Measurements from ENCODE around the gene TLCD2. TPM values are rescaled to one million over a fixed set of nuclear protein-coding genes. Genes with fewer than 3 reads are reported as not detected.
A peak's percentile ranks its signal among the peaks of the same experiment; 100 is the strongest.

The TLCD2 gene
- total and polyA plus RNA-seq, 7 experiments from 2014 or later, result 0.05 to 0.49 (median 0.08) TPM; not detected in 3

- Mint-ChIP-seq H3K9me3 (no peaks in the 10 kb centered on the region), H3K4me1 (peaks cover 20 to 45% (median 31%) of the 10 kb centered on the region in 7 donors), H3K36me3 (peaks cover 0 to 13% (median 0%) of the 10 kb centered on the region in 5 donors), H3K27ac (peak overlapping the region in 3 of 9 donors; percentile 38 to 72 (median 65)), H3K4me3 (peak overlapping the region in 7 of 10 donors; percentile 49 to 97 (median 63)), H3K27me3 (peaks cover 0 to 20% (median 6%) of the 10 kb centered on the region in 5 donors)
- DNase-seq (no peak), ATAC-seq (no peak)
- ChIA-PET CTCF (no interaction called here), POLR2A (interaction anchor here (1.2 kb wide), 1 partner anchor 120 kb away, joined by 3 read pairs; no protein-coding TSS in a partner anchor)
- intact Hi-C loops (cut with micrococcal nuclease), result no loop called here
- H3K36me3 ChIP-seq (ENCODE audit: control insufficient read depth in 2 of 3, insufficient read depth in 3 of 3, low read length in 3 of 3), result no peaks in the 10 kb centered on the region
- no peak overlapping the region for H3K27ac ChIP-seq (ENCODE audit: low read depth, low read length)
- H3K9me3 ChIP-seq (ENCODE audit: control insufficient read depth in 2 of 3, low read length in 3 of 3), result no peaks in the 10 kb centered on the region
- peaks cover 20 to 30% of the 10 kb centered on the region in 2 donors for H3K4me1 ChIP-seq (ENCODE audit: control insufficient read depth in 2 of 2, insufficient read depth in 2 of 2, low read length in 2 of 2)
- H3K4me3 ChIP-seq (ENCODE audit: low read length), result no peak overlapping the region
- H3K27me3 ChIP-seq (ENCODE audit: control insufficient read depth in 2 of 2, insufficient read depth in 2 of 2, low read length in 2 of 2), result peaks cover 0 to 7% of the 10 kb centered on the region in 2 donors
Measured at GRCh38 chr17:1713878-1714426, 3.8 kb upstream of the TLCD2 start.

- POLR2A ChIA-PET, result interaction anchor here (0.6 to 1.2 kb wide), 3 partner anchors 32 to 120 kb away, joined by 3 read pairs; partner anchors contain the start of gene SMYD4
- no peak overlapping the region for H3K27ac ChIP-seq (ENCODE audit: low read depth, low read length)
- DNase-seq (no peak), ATAC-seq (no peak)
- intact Hi-C loops (cut with micrococcal nuclease), result no loop called here
- Mint-ChIP-seq H3K27ac (no peak overlapping the region), H3K27me3 (peaks cover 0 to 23% (median 6%) of the 10 kb centered on the region in 5 donors), H3K36me3 (peaks cover 0 to 13% (median 0%) of the 10 kb centered on the region in 5 donors), H3K9me3 (no peaks in the 10 kb centered on the region), H3K4me1 (peaks cover 20 to 40% (median 31%) of the 10 kb centered on the region in 7 donors), H3K4me3 (peak overlapping the region in 2 of 10 donors; percentile 5 to 97)
- H3K9me3 ChIP-seq (ENCODE audit: control insufficient read depth in 2 of 3, low read length in 3 of 3), result no peaks in the 10 kb centered on the region
- H3K4me1 ChIP-seq (ENCODE audit: control insufficient read depth in 2 of 2, insufficient read depth in 2 of 2, low read length in 2 of 2), result peaks cover 20 to 30% of the 10 kb centered on the region in 2 donors
- H3K27me3 ChIP-seq (ENCODE audit: control insufficient read depth in 2 of 2, insufficient read depth in 2 of 2, low read length in 2 of 2), result peaks cover 0 to 7% of the 10 kb centered on the region in 2 donors
- CTCF ChIA-PET, result interaction anchor here (0.6 to 1.3 kb wide), 2 partner anchors 30 to 83 kb away, joined by 3 read pairs; no protein-coding TSS in a partner anchor
- H3K4me3 ChIP-seq (ENCODE audit: low read length), result no peak overlapping the region
- no peaks in the 10 kb centered on the region for H3K36me3 ChIP-seq (ENCODE audit: control insufficient read depth in 2 of 3, insufficient read depth in 3 of 3, low read length in 3 of 3)
Measured at GRCh38 chr17:1713160-1713877, 3.1 kb upstream of the TLCD2 start.

- peaks cover 14 to 33% (median 26%) of the 10 kb centered on the region in 7 donors for H3K4me1 Mint-ChIP-seq
- POLR2A ChIA-PET, result interaction anchor here (0.5 to 0.6 kb wide), 3 partner anchors 24 to 117 kb away, joined by 3 to 4 read pairs (median 3); partner anchors contain the start of gene SMYD4
- no peaks in the 10 kb centered on the region for H3K9me3 ChIP-seq (ENCODE audit: control insufficient read depth in 2 of 3, low read length in 3 of 3)
- H3K27me3 Mint-ChIP-seq, result peaks cover 4 to 30% (median 14%) of the 10 kb centered on the region in 5 donors
- H3K36me3 ChIP-seq (ENCODE audit: control insufficient read depth in 2 of 3, insufficient read depth in 3 of 3, low read length in 3 of 3), result no peaks in the 10 kb centered on the region
- H3K9me3 Mint-ChIP-seq, result no peaks in the 10 kb centered on the region
- intact Hi-C loops (cut with micrococcal nuclease), result no loop called here
- DNase-seq, result no peak
- peaks cover 15 to 22% of the 10 kb centered on the region in 2 donors for H3K4me1 ChIP-seq (ENCODE audit: control insufficient read depth in 2 of 2, insufficient read depth in 2 of 2, low read length in 2 of 2)
- no peak overlapping the region for H3K4me3 ChIP-seq (ENCODE audit: low read length)
- peaks cover 0 to 13% (median 0%) of the 10 kb centered on the region in 5 donors for H3K36me3 Mint-ChIP-seq
- CTCF ChIA-PET, result interaction anchor here (0.6 to 1.3 kb wide), 2 partner anchors 29 to 111 kb away, joined by 3 to 4 read pairs; no protein-coding TSS in a partner anchor
- H3K4me3 Mint-ChIP-seq, result peak overlapping the region in 3 of 10 donors; percentile 17 to 75 (median 35)
- H3K27me3 ChIP-seq (ENCODE audit: control insufficient read depth in 2 of 2, insufficient read depth in 2 of 2, low read length in 2 of 2), result peaks cover 0 to 7% of the 10 kb centered on the region in 2 donors
- H3K27ac Mint-ChIP-seq, result peak overlapping the region in 1 of 9 donors; percentile 42
- no peak for ATAC-seq
- H3K27ac ChIP-seq (ENCODE audit: low read depth, low read length), result no peak overlapping the region
Measured at GRCh38 chr17:1712271-1712670, 2.1 kb upstream of the TLCD2 start.

- Histone ChIP-seq H3K4me1 (ENCODE audit: control insufficient read depth in 2 of 2, insufficient read depth in 2 of 2, low read length in 2 of 2) (peaks cover 14 to 20% of the 10 kb centered on the region in 2 donors), H3K36me3 (ENCODE audit: control insufficient read depth in 2 of 3, insufficient read depth in 3 of 3, low read length in 3 of 3) (no peaks in the 10 kb centered on the region), H3K27ac (ENCODE audit: low read depth, low read length) (no peak overlapping the region), H3K27me3 (ENCODE audit: control insufficient read depth in 2 of 2, insufficient read depth in 2 of 2, low read length in 2 of 2) (peaks cover 0 to 7% of the 10 kb centered on the region in 2 donors), H3K4me3 (ENCODE audit: low read length) (no peak overlapping the region), H3K9me3 (ENCODE audit: control insufficient read depth in 2 of 3, low read length in 3 of 3) (no peaks in the 10 kb centered on the region)
- Mint-ChIP-seq H3K4me1 (peaks cover 10 to 29% (median 22%) of the 10 kb centered on the region in 7 donors), H3K27me3 (peaks cover 4 to 33% (median 18%) of the 10 kb centered on the region in 5 donors), H3K36me3 (peaks cover 0 to 13% (median 0%) of the 10 kb centered on the region in 5 donors), H3K4me3 (peak overlapping the region in 7 of 10 donors; percentile 28 to 85 (median 74)), H3K27ac (peak overlapping the region in 1 of 9 donors; percentile 42), H3K9me3 (no peaks in the 10 kb centered on the region)
- no peak for ATAC-seq
- POLR2A ChIA-PET, result interaction anchor here (0.5 to 1.1 kb wide), 4 partner anchors 12 to 103 kb away, joined by 3 to 4 read pairs (median 4); partner anchors contain the start of gene WDR81
- intact Hi-C loops (cut with micrococcal nuclease), result no loop called here
- CTCF ChIA-PET, result interaction anchor here (0.8 to 1.3 kb wide), 2 partner anchors 9 to 28 kb away, joined by 3 read pairs; no protein-coding TSS in a partner anchor
- DNase-seq, result no peak
Measured at GRCh38 chr17:1711804-1712203, 1.6 kb upstream of the TLCD2 start.

GRCh38 chr17:1710807-1711553 is 803 bp upstream of the TLCD2 start:
- intact Hi-C loops (cut with micrococcal nuclease), result no loop called here
- DNase-seq (peak in 4 of 9 donors; percentile 27 to 39 (median 34)), ATAC-seq (no peak)
- Mint-ChIP-seq H3K36me3 (peaks cover 0 to 13% (median 0%) of the 10 kb centered on the region in 5 donors), H3K27ac (peak overlapping the region in 4 of 9 donors; percentile 6 to 77 (median 42)), H3K4me3 (peak overlapping the region; percentile 37 to 88 (median 75)), H3K4me1 (peaks cover 10 to 29% (median 21%) of the 10 kb centered on the region in 7 donors), H3K9me3 (no peaks in the 10 kb centered on the region), H3K27me3 (peaks cover 4 to 37% (median 18%) of the 10 kb centered on the region in 5 donors)
- peaks cover 0 to 7% of the 10 kb centered on the region in 2 donors for H3K27me3 ChIP-seq (ENCODE audit: control insufficient read depth in 2 of 2, insufficient read depth in 2 of 2, low read length in 2 of 2)
- H3K36me3 ChIP-seq (ENCODE audit: control insufficient read depth in 2 of 3, insufficient read depth in 3 of 3, low read length in 3 of 3), result no peaks in the 10 kb centered on the region
- H3K27ac ChIP-seq (ENCODE audit: low read depth, low read length), result no peak overlapping the region
- POLR2A ChIA-PET, result interaction anchor here (0.6 to 1.1 kb wide), 3 partner anchors 13 to 104 kb away, joined by 3 to 4 read pairs (median 4); partner anchors contain the start of gene WDR81
- H3K9me3 ChIP-seq (ENCODE audit: control insufficient read depth in 2 of 3, low read length in 3 of 3), result no peaks in the 10 kb centered on the region
- peaks cover 14 to 20% of the 10 kb centered on the region in 2 donors for H3K4me1 ChIP-seq (ENCODE audit: control insufficient read depth in 2 of 2, insufficient read depth in 2 of 2, low read length in 2 of 2)
- CTCF ChIA-PET, result interaction anchor here (0.8 to 1.2 kb wide), 2 partner anchors 10 to 31 kb away, joined by 3 read pairs; no protein-coding TSS in a partner anchor
- no peak overlapping the region for H3K4me3 ChIP-seq (ENCODE audit: low read length)
